ENCODE data around the gene CDCA3. TPM values are rescaled to one million over a fixed set of nuclear protein-coding genes. Genes with fewer than 3 reads are reported as not detected.

The CDCA3 gene
- total RNA-seq, 4 donors from 2014 or later: 1.2 to 2.9 (median 1.5) TPM

GRCh38 chr12:6799147-6799546 is 51.9 kb downstream of the CDCA3 start:
- Histone ChIP-seq H3K36me3 (no peaks in the 10 kb centered on the region), H3K27me3 (peaks cover 0 to 5% (median 0%) of the 10 kb centered on the region in 4 donors), H3K4me1 (no peaks in the 10 kb centered on the region), H3K4me3 (no peak overlapping the region), H3K27ac (replicated peaks in 1 of 4) (no peak overlapping the region), H3K9me3 (no peaks in the 10 kb centered on the region)
- TF ChIP-seq EP300 (IDR thresholded peaks at IDR 0.05): no peak
- no peak for TF ChIP-seq POLR2A (IDR thresholded peaks at IDR 0.05; ENCODE audit: low read depth)
- TF ChIP-seq CTCF (IDR thresholded peaks at IDR 0.05): no peak
- TF ChIP-seq POLR2AphosphoS5 (IDR thresholded peaks at IDR 0.05): no peak
- no peak for DNase-seq (ENCODE audit: extremely low spot score)
- WGBS: 94% methylated on average over 5 of the region's 5 CpGs
- intact Hi-C loops (cut with DNase I): no loop called here

Other genes with a start within 250 kb of the CDCA3 start
- 100 to 1,000 TPM; 189 to 226 (median 218) TPM for gene CHD4, start 243.9 kb downstream of the CDCA3 start, total RNA-seq
- 1 to 10 TPM; 1.7 to 2.5 (median 1.8) TPM for gene LPAR5, start 215.3 kb downstream of the CDCA3 start, total RNA-seq
- 1 to 10 TPM in 3 of 4 donors, under 1 TPM in 1; 0.97 to 6.2 (median 2.6) TPM for gene ACRBP, start 203.9 kb downstream of the CDCA3 start, total RNA-seq
- 10 to 100 TPM; 45.1 to 58.3 (median 49.9) TPM for gene ING4, start 188.2 kb downstream of the CDCA3 start, total RNA-seq
- gene ZNF384, start 161.9 kb downstream of the CDCA3 start, total RNA-seq: 10 to 100 TPM; 32.8 to 55.4 (median 41.0) TPM
- gene PIANP, start 150.5 kb downstream of the CDCA3 start, total RNA-seq: 1 to 10 TPM in 1 of 4 donors, under 1 TPM in 3; 0.42 to 1.8 (median 0.60) TPM
- gene COPS7A, start 127.2 kb downstream of the CDCA3 start, total RNA-seq: 10 to 100 TPM; 51.9 to 71.8 (median 63.0) TPM
- gene MLF2, start 98.1 kb downstream of the CDCA3 start, total RNA-seq: 100 to 1,000 TPM; 169 to 247 (median 214) TPM
- 100 to 1,000 TPM; 256 to 419 (median 338) TPM for gene PTMS, start 84.9 kb downstream of the CDCA3 start, total RNA-seq
- gene LAG3, start 78.8 kb downstream of the CDCA3 start, total RNA-seq: 1 to 10 TPM; 1.7 to 4.0 (median 2.9) TPM
- 10 to 100 TPM in 2 of 4 donors, 1 to 10 TPM in 2; 6.6 to 16.2 (median 10.1) TPM for gene CD4, start 61.8 kb downstream of the CDCA3 start, total RNA-seq
- 10 to 100 TPM in 2 of 4 donors, 1 to 10 TPM in 2; 3.7 to 12.1 (median 10.0) TPM for gene GPR162, start 29.5 kb downstream of the CDCA3 start, total RNA-seq
- 10 to 100 TPM; 16.4 to 30.7 (median 26.8) TPM for gene P3H3, start 22.9 kb downstream of the CDCA3 start, total RNA-seq
- 1 to 10 TPM in 1 of 4 donors, under 1 TPM in 3; 0.39 to 1.7 (median 0.46) TPM for gene GNB3, start 10.4 kb downstream of the CDCA3 start, total RNA-seq
- gene USP5, start 864 bp upstream of the CDCA3 start, total RNA-seq: 10 to 100 TPM; 49.8 to 68.7 (median 58.4) TPM
- 100 to 1,000 TPM; 288 to 372 (median 355) TPM for gene TPI1, start 16.2 kb upstream of the CDCA3 start, total RNA-seq
- gene SPSB2, start 22.0 kb upstream of the CDCA3 start, total RNA-seq: 10 to 100 TPM in 2 of 4 donors, 1 to 10 TPM in 2; 4.2 to 10.8 (median 8.5) TPM
- 10 to 100 TPM in 2 of 4 donors, 1 to 10 TPM in 2; 8.3 to 12.9 (median 11.0) TPM for gene LRRC23, start 53.5 kb upstream of the CDCA3 start, total RNA-seq
- gene ENO2, start 63.3 kb upstream of the CDCA3 start, total RNA-seq: 10 to 100 TPM; 28.7 to 49.7 (median 40.0) TPM
- 100 to 1,000 TPM in 2 of 4 donors, 10 to 100 TPM in 2; 72.2 to 163 (median 92.4) TPM for gene ATN1, start 76.7 kb upstream of the CDCA3 start, total RNA-seq
- not detected for gene RNU7-1, start 92.5 kb upstream of the CDCA3 start, total RNA-seq
- gene C12orf57, start 92.7 kb upstream of the CDCA3 start, total RNA-seq: 100 to 1,000 TPM; 307 to 437 (median 325) TPM
- 10 to 100 TPM in 3 of 4 donors, 1 to 10 TPM in 1; 9.1 to 16.9 (median 13.3) TPM for gene PTPN6, start 100.1 kb upstream of the CDCA3 start, total RNA-seq
- gene PHB2, start 119.4 kb upstream of the CDCA3 start, total RNA-seq: 100 to 1,000 TPM; 194 to 265 (median 233) TPM
- gene EMG1, start 119.6 kb upstream of the CDCA3 start, total RNA-seq: 10 to 100 TPM; 20.8 to 35.1 (median 26.3) TPM
- gene LPCAT3, start 167.2 kb upstream of the CDCA3 start, total RNA-seq: 10 to 100 TPM; 21.6 to 33.3 (median 26.2) TPM
- 100 to 1,000 TPM; 454 to 549 (median 512) TPM for gene C1S, start 209.4 kb upstream of the CDCA3 start, total RNA-seq
- gene C1R, start 241.2 kb upstream of the CDCA3 start, total RNA-seq: 100 to 1,000 TPM; 324 to 603 (median 572) TPM